Renal cortical epithelial cell (primary cell): ENCODE data around the gene MRNIP. TPM values are rescaled to one million over a fixed set of nuclear protein-coding genes. Genes with fewer than 3 reads are reported as not detected.
"Not testable (repeated sequence)": the region's sequence is repeated elsewhere in the genome, so short reads cannot be mapped to it uniquely, and the experiment has no call there.

Experiments
- DNase-seq: peaks from one replicate; pipeline ENCODE4 v3.0.0-alpha.2; 2011; ENCODE audit warnings: low read depth
- total RNA-seq: library from RNA; depleted of rRNA; stranded (reverse); fragments of >200 nt; gene quantifications from 2 replicates; pipeline ENCODE4 v1.2.3, GENCODE V29; 2014

MRNIP gene
- total RNA-seq, 1 donor from 2014 or later, result 26.5 TPM

GRCh38 chr5:179872055-179872827, 13.6 kb upstream of the MRNIP start:
- no peak for DNase-seq

GRCh38 chr5:179871533-179871932, 12.9 kb upstream of the MRNIP start:
- DNase-seq, result not testable (repeated sequence)

- no peak for DNase-seq
Measured at GRCh38 chr5:179870952-179871351, 12.3 kb upstream of the MRNIP start.

- DNase-seq, result no peak
Measured at GRCh38 chr5:179870403-179870903, 11.8 kb upstream of the MRNIP start.

GRCh38 chr5:179869641-179870402, 11.2 kb upstream of the MRNIP start:
- DNase-seq, result no peak

- no peak for DNase-seq
Measured at GRCh38 chr5:179869101-179869500, 10.5 kb upstream of the MRNIP start.

GRCh38 chr5:179868541-179868940, 9.9 kb upstream of the MRNIP start:
- no peak for DNase-seq

- DNase-seq, result no peak
Measured at GRCh38 chr5:179867476-179867875, 8.9 kb upstream of the MRNIP start.

GRCh38 chr5:179867079-179867465, 8.5 kb upstream of the MRNIP start:
- no peak for DNase-seq

- no peak for DNase-seq
Measured at GRCh38 chr5:179866241-179867078, 7.8 kb upstream of the MRNIP start.

- no peak for DNase-seq
Measured at GRCh38 chr5:179865491-179866240, 7.0 kb upstream of the MRNIP start.

GRCh38 chr5:179864686-179865085, 6.1 kb upstream of the MRNIP start:
- no peak for DNase-seq

GRCh38 chr5:179863449-179864085, 5.0 kb upstream of the MRNIP start:
- DNase-seq, result no peak

GRCh38 chr5:179862891-179863290, 4.3 kb upstream of the MRNIP start:
- no peak for DNase-seq

- DNase-seq, result no peak
Measured at GRCh38 chr5:179862296-179862695, 3.7 kb upstream of the MRNIP start.

- no peak for DNase-seq
Measured at GRCh38 chr5:179860301-179860700, 1.7 kb upstream of the MRNIP start.

- peak; percentile 22 for DNase-seq
Measured at GRCh38 chr5:179858241-179858585, 404 bp downstream of the MRNIP start.

- no peak for DNase-seq
Measured at GRCh38 chr5:179854356-179854755, 4.3 kb downstream of the MRNIP start.

GRCh38 chr5:179852993-179853547, 5.5 kb downstream of the MRNIP start:
- no peak for DNase-seq

- no peak for DNase-seq
Measured at GRCh38 chr5:179841621-179842020, 17.0 kb downstream of the MRNIP start.

GRCh38 chr5:179840766-179841165, 17.9 kb downstream of the MRNIP start:
- no peak for DNase-seq
